Left lobe of liver (tissue), 2 donors: ENCODE results near the gene KRTAP10-9. TPM values are rescaled to one million over a fixed set of nuclear protein-coding genes. Genes with fewer than 3 reads are reported as not detected.
"Not testable (repeated sequence)": the region's sequence is repeated elsewhere in the genome, so short reads cannot be mapped to it uniquely, and the experiment has no call there.

ENCODE experiments used
- ATAC-seq: fragments of 200-7000 bp; cut with Tn5 transposase; one replicate; pipeline ENCODE4 v1.9.1; 2020; ENCODE audit warnings: mild to moderate bottlenecking, moderate library complexity
- DNase-seq: peaks from one replicate; pipeline ENCODE4 v3.0.0-alpha.2; 2020; ENCODE audit warnings: low spot score
- total RNA-seq: library from RNA; stranded (reverse); gene quantifications from one replicate; pipeline ENCODE4 v1.2.1, GENCODE V29; 2021
- donor health status: DM: no; HTN: no; CAD: no; lungs with moderate emphysema.
- donor health status: DM: no; HTN: yes; CAD: no.

Gene KRTAP10-9
- total RNA-seq, 1 donor from 2014 or later = not detected

DNA sequence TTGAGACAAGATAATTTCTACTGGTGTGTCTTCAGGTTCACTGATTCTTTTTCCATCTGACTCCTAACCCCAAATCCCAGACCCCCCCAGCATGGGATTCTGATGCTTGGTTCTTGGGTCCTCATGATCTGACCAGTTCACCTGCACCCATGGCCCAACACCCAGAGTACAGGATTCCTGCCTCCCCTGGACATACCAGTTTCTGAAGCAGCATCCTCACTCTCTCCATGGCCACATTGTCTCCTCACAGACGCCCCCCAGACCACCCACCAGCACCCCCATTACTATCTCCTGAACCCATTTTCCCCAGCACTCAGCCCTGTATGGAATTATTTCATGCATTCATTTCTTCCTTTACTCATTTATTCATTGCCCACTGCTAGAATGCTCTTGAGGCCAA, 30.0 kb downstream of the KRTAP10-9 start:
- ATAC-seq (no peak), DNase-seq (no peak)

DNA sequence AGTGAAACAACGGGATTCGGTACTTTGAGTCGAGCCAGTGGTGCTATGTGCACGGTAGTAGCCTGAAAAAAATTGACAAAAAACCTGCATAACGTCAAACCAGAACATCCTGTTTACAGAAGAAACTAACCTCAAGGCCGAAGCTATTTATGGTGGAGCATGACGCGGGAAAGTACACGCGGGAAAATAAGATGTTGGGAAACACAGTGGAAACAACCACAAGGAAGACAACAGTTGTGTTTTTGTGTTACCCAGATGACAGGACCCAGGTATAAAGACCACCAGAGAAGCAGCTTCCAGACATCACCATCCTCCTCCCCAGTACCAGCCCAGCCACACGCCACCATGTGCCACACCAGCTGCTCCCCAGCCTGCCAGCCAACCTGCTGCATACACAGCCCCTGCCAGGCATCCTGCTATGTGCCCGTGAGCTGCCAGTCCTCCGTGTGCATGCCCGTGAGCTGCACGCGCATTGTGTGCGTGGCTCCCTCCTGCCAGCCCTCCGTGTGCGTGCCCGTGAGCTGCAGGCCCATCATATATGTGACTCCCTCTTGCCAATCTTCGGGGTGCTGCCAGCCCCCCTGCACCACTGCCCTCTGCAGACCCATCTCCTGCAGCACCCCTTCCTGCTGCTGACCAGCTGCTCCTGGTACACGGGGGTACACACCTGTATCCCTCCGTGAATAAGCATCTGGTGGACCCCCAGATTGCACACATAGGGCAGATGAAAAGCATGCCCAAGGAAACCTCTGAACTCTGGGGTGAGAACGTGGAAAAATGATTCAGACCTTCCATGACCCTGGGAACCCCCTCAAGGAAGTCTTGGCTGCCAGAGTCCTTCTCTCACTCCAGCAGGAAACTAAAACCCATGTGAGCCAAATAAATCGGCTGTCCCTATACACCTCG, 31.0 kb downstream of the KRTAP10-9 start, which contains the start of gene KRTAP12-3:
TSS of gene KRTAP12-3 (plus strand) at position 298 of the 906 bp plus-strand sequence. CDS start at position 346, 48 bp downstream.
- ATAC-seq = no peak
- no peak for DNase-seq

DNA sequence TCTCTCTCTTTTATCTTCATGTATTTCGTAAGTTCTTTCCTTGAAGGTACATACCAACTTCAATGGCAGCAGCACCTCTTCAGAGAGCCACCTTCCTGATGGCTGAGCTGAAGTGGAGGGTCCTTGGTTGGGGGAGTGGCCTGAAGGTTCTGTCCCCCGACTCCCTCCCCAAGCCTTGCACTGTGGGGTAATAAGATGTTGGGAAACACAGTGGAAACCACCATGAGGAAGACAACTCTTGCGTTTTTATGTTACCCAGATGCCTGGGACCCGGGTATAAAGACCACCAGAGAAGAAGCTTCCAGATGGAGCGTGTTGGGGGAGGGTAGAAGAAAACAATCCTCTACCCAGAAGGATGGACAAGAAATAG, 31.6 kb downstream of the KRTAP10-9 start:
- no peak for DNase-seq
- no peak for ATAC-seq

DNA sequence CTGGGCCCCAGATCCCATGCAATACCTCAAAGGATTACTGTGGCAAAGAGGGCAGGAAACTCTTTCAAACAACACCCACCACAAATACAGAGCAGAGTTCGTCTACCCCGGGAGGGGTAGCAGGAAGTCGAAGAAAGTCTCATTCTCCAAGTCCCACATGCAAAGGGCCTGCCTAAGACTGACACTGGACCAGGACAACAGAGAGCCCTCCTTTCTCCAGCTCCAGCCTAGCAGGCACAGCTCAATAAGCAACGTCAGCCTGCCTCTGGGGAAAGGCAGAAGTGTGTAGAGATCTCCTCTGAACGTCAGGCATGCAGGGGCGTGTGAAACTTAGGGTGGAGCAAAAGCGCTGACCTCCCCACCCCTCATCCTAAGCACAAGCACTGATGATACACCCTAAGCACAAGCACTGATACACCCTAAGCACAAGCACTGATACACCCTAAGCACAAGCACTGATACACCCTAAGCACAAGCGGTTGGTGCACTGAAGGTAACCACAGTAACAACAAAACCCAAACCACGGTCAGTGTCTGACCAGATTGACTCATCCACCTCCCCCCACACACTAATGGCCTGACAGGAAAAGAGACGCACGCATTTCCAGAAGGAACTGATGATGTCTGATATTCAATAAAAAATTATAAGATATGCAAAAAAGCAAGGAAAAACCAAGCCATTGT, 32.2 kb downstream of the KRTAP10-9 start:
- ATAC-seq (no peak), DNase-seq (no peak)

DNA sequence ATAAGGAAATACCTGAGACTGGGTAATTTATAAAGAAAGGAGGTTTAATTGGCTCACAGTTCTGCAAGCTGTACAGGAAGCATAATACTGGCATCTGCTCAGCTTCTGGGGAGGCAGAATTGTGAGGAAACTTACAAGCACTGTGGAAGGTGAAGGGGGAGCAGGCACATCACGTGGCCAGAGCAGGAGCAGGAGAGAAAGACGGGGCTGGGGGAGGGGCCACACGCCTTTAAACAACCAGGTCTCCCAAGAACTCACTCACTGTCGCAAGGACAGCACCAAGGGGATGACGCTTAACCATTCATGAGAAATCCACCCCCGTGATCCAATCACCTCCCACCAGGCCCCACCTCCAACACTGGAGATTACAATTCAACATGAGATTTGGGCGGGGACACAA, 34.7 kb downstream of the KRTAP10-9 start:
- DNase-seq, ATAC-seq: not testable (repeated sequence)

DNA sequence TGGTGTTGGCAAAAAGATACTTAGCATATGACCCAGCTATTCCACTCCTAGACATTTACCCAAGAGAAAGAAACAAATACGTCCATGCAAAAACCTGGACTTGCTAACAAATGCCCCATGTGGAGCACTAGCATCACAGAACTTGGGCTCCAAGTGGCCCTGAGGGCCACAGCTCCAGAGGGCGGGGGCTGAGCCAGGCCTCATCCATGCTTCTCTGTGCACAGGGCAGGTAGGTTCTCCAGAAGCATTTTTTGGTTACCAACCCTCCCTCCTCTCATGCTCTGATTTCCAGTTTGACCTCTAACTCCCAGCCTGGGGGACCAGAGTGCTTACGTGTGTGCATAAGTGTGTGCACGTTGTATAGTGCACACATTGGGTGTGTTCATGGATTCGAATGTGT, 37.8 kb downstream of the KRTAP10-9 start:
- DNase-seq (no peak), ATAC-seq (no peak)

DNA sequence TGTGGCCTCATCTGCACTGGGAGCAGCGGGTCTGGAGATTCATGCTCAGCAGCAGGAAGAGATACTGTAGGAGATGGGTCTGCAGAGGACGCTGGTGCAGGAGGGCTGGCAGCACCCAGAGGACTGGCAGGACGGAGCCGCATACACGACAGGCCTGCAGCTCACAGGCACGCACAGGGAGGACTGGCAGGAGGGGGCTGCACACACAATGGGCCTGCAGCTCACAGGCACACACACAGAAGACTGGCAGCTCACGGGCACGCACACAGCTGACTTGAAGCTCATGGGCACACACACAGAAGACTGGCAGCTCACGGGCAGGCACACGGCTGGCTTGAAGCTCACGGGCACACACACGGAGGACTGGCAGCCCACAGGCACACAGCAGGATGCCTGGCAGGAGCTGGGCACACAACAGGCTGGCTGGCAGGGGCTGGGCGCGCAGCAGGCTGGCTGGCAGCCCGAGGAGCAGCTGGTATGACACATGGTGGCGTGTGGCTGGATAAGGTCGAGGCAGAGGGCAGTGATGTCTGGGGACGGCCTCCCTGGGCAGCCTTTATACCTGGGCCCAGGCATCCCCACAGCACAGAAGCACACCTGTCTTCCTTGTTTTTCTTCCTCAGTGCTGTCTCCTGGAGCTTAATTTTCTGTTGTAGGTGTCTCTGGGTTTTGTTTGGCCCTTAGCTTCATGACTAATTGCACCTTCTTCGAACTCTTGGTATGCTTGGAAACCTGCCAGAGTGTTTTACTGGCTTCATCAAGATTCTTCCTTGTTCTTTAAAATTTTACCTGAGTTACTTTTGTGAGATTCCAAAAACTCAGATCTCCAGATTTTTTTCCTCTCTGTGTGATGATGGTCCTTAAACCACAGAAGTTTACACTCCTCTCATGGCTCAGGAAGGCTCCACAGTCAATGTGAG, 39.8 kb downstream of the KRTAP10-9 start, which contains the start of gene KRTAP12-2:
TSS of gene KRTAP12-2 (minus strand) at position 527 of the 920 bp plus-strand sequence. CDS start at position 486, 41 bp downstream.
- no peak for ATAC-seq

DNA sequence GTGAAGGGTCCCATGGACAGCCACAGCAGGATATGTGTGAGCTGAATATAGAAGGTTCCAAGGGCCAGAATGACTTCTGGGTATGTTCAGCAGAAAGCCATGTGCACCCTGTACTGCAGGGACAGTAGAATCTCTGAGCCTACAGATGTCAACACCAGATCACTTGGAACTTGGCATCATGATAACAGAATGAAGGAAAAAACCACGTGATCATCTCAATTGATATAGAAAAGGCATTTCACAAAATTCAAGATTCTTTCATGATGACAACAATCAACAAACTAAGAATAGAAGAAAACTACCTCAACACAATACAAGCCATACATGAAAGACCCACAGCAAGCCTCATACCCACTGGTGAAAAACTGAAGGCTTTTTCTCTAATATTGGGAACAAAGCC, 40.7 kb downstream of the KRTAP10-9 start:
- ATAC-seq (no peak), DNase-seq (no peak)

More for the DNA sequence above, 39.8 kb downstream of the KRTAP10-9 start, which contains the start of gene KRTAP12-2:
- DNase-seq = no peak

DNA sequence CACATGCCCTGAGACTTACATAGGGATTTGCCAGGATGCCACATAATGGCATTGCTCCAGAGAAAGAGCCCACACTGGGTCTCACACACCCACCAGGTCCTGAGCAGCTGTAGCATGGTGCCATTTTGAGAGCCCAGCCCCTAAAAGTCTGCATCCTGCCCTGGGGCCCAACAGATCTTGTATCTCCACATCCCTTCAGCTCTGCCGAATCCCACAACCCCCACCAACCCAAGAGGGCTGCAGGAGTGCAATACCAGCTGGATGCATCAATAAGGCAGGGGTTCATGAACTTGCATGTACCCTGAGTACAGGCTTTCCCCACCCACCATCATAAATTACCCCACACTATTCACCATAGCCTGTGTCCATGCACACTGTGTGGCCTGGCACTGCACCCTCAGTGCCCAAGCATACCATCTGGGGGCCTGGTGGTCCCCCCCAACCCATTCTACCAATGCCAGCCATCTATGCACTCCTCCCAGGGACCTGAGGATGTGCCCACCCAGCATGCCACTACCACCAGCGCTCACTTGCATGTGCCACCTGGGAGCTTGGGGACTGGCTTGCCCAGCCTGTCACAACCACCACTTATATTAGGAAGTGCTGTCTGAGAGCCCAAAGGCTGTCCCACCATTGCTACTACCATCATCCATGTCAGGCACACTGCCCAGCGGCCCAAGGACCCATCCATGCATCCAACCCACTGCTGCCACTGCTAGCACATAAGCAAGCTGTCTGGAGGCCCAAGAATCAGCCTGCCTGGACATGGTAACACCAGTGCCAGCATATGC, 43.9 kb downstream of the KRTAP10-9 start:
- DNase-seq = no peak
- ATAC-seq = no peak

DNA sequence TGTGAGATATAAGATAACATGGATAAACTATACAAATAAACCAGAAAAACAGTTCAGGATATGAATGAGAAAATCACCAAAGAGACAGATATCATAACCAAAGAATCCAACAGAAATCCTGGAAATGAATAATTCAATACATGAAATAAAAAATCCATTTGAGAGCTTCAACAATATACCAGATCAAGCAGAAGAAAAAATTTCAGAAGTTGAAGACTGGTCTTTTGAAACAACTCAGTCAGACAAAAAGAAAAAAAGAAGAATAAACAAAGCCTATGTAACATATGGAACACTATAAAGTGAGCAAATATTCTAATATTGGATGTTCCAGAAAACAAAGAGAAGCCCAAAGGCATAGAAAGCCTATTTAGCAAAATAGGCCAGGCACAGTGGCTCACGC, 45.0 kb downstream of the KRTAP10-9 start:
- ATAC-seq (no peak), DNase-seq (no peak)

DNA sequence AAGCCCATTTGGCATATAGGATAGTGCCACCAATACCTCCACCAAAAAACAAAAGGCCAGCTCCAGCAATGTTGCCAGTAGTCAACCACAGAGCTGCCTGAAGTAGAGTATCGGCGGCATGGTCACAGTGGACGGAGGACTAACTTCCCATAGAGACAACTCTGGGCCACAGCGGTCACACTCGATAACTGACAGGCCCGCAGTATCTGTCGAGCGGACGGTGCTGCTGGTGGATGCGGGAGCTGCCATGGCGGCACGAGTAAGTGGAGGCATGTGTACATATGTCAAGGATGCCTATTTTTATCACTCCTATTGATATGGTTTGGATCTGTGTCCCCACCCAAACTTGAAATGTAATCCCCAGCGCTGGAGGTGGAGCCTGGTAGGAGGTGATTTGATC, 51.0 kb downstream of the KRTAP10-9 start:
- ATAC-seq (no peak), DNase-seq (no peak)

Other genes starting within 250 kb of the KRTAP10-9 start
- gene LRRC3, start 171.6 kb upstream of the KRTAP10-9 start, total RNA-seq = 22.0 TPM
- not detected for gene KRTAP10-1, start 86.9 kb upstream of the KRTAP10-9 start, total RNA-seq
- not detected for gene KRTAP10-2, start 75.6 kb upstream of the KRTAP10-9 start, total RNA-seq
- gene KRTAP10-3, start 68.3 kb upstream of the KRTAP10-9 start, total RNA-seq = not detected
- gene KRTAP10-4, start 53.4 kb upstream of the KRTAP10-9 start, total RNA-seq = not detected
- gene KRTAP10-5, start 46.5 kb upstream of the KRTAP10-9 start, total RNA-seq = not detected
- not detected for gene KRTAP10-6, start 34.6 kb upstream of the KRTAP10-9 start, total RNA-seq
- gene KRTAP10-7, start 26.5 kb upstream of the KRTAP10-9 start, total RNA-seq = not detected
- gene KRTAP10-8, start 15.0 kb upstream of the KRTAP10-9 start, total RNA-seq = not detected
- gene KRTAP10-10, start 10.3 kb downstream of the KRTAP10-9 start, total RNA-seq = not detected
- not detected for gene KRTAP10-11, start 19.3 kb downstream of the KRTAP10-9 start, total RNA-seq
- not detected for gene KRTAP12-4, start 27.6 kb downstream of the KRTAP10-9 start, total RNA-seq
- not detected for gene KRTAP12-3, start 30.8 kb downstream of the KRTAP10-9 start, total RNA-seq
- gene KRTAP12-2, start 39.8 kb downstream of the KRTAP10-9 start, total RNA-seq = not detected
- gene KRTAP12-1, start 55.1 kb downstream of the KRTAP10-9 start, total RNA-seq = not detected
- gene KRTAP10-12, start 70.1 kb downstream of the KRTAP10-9 start, total RNA-seq = not detected
- gene TSPEAR, start 84.5 kb downstream of the KRTAP10-9 start, total RNA-seq = not detected
- gene UBE2G2, start 174.7 kb downstream of the KRTAP10-9 start, total RNA-seq = 43.4 TPM
- 32.2 TPM for gene SUMO3, start 191.0 kb downstream of the KRTAP10-9 start, total RNA-seq
- gene PTTG1IP, start 246.6 kb downstream of the KRTAP10-9 start, total RNA-seq = 73.9 TPM